Measurements from ENCODE around the gene NUP62. TPM values are rescaled to one million over a fixed set of nuclear protein-coding genes. Genes with fewer than 3 reads are reported as not detected.

The NUP62 gene
- total and polyA plus RNA-seq, 2 of the 8 experiments (the other 6 are each of a cell fraction or from before 2014, with no cell fraction given) = 50.0 to 107 TPM

DNA sequence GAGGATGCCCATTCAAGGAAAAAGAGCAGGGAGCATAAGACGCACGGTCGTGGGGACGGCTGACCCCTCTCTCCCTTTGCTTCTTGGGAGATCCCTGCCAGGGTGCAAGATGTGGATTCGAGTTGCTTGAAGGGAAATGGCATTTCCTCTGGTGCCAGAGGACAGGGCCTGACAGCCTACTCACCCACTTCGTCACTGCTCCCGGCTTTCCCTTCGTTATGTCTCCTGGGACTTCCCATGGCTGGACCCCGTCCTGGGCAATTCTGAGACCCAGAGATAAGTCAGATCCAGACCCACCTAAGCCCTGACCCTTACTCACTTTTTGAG is 50.6 kb downstream of the NUP62 start (continued):
- TF ChIP-seq CHD7 (IDR thresholded peaks at IDR 0.05; ENCODE audit: insufficient replicate concordance, low read length) (no peak), CTBP2 (IDR thresholded peaks at IDR 0.05; ENCODE audit: borderline replicate concordance, insufficient read depth, insufficient read length, low read length) (no peak), JUN (IDR thresholded peaks at IDR 0.05; ENCODE audit: low read depth, low read length) (no peak), HDAC6 (IDR thresholded peaks at IDR 0.05; ENCODE audit: low read depth, low read length) (no peak), CHD2 (IDR thresholded peaks at IDR 0.05; ENCODE audit: low read length) (no peak), POLR2A (IDR thresholded peaks at IDR 0.05; ENCODE audit: control extremely low read depth in 1 of 2, low read depth in 2 of 2, low read length in 2 of 2) (no peak), TAF1 (IDR thresholded peaks at IDR 0.05; ENCODE audit: low read depth, low read length) (no peak), SP4 (IDR thresholded peaks at IDR 0.05; ENCODE audit: low read length) (no peak), RAD21 (IDR thresholded peaks at IDR 0.05 in 1 of 2, conservative IDR thresholded peaks at IDR 0.05 in 1 of 2; ENCODE audit: low read depth in 2 of 2, low read length in 2 of 2) (no peak), FOSL1 (IDR thresholded peaks at IDR 0.05; ENCODE audit: insufficient read depth, low read depth, low read length) (no peak), SP1 (IDR thresholded peaks at IDR 0.05; ENCODE audit: low read depth, low read length) (no peak), BCL11A (IDR thresholded peaks at IDR 0.05; ENCODE audit: low read depth in 2 of 2, low read length in 2 of 2) (no peak)
- TF ChIP-seq, protein P1, sequence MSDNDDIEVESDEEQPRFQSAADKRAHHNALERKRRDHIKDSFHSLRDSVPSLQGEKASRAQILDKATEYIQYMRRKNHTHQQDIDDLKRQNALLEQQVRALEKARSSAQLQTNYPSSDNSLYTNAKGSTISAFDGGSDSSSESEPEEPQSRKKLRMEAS (IDR thresholded peaks at IDR 0.05) = no peak

Measured in H1 (cell line).